Caco-2 (cell line): ENCODE data around the gene QSER1. TPM values are rescaled to one million over a fixed set of nuclear protein-coding genes. Genes with fewer than 3 reads are reported as not detected.

Source experiments
- BruUV-seq: library from RNA; stranded (reverse); fragments of 400-500 nt; replicated peaks from 2 replicates; lab custom pipeline; 2021; lab: Mats Ljungman, UMichigan
- CTCF ChIA-PET: fragments of 300-600 bp; sonication (Branson Sonifier 250); formaldehyde crosslinking; loops from one replicate; lab custom pipeline; 2022; ENCODE audit warnings: antibody characterized with exemption; lab: Charles Lee
- POLR2A ChIA-PET: fragments of 300-600 bp; sonication (Branson Sonifier 250); formaldehyde crosslinking; loops from one replicate; lab custom pipeline; 2022; ENCODE audit warnings: antibody characterized with exemption; lab: Charles Lee
- DNase-seq, 2 experiments: peaks; one replicate each; pipeline versions ENCODE4 v3.0.0 to v3.0.0-alpha.2; 2020 to 2022
- H3K27me3 ChIP-seq: replicated peaks from 2 replicates; pipeline ENCODE4 v1.6.0; 2011; ENCODE audit warnings: low read length; ENCODE audit not compliant: control insufficient read depth, insufficient read depth
- H3K36me3 ChIP-seq: 2 replicates; pipeline ENCODE4 v1.5.1; 2011; ENCODE audit warnings: low read length; ENCODE audit not compliant: control insufficient read depth, insufficient read depth
- H3K4me1 ChIP-seq: fragments of 250-450 bp; sonication (Bioruptor Pico); 2 replicates; pipeline ENCODE4 v1.5.1; 2020; ENCODE audit warnings: mild to moderate bottlenecking
- H3K4me3 ChIP-seq: 2 replicates; pipeline ENCODE4 v1.5.1; 2011; ENCODE audit warnings: low read depth, mild to moderate bottlenecking, control low read depth, low read length
- H3K9me3 ChIP-seq: fragments of 250-450 bp; sonication (Bioruptor Pico); 2 replicates; pipeline ENCODE4 v1.5.1; 2020; ENCODE audit warnings: mild to moderate bottlenecking, moderate library complexity
- H3K27ac Mint-ChIP-seq: one replicate; pipeline ENCODE4 v1.8.0; 2022; ENCODE audit warnings: mixed read lengths; ENCODE audit not compliant: unreplicated experiment
- H3K27me3 Mint-ChIP-seq: one replicate; pipeline ENCODE4 v1.8.0; 2022; ENCODE audit warnings: mixed read lengths; ENCODE audit not compliant: insufficient read depth, unreplicated experiment
- H3K36me3 Mint-ChIP-seq: one replicate; pipeline ENCODE4 v1.8.0; 2022; ENCODE audit warnings: mild to moderate bottlenecking, mixed read lengths; ENCODE audit not compliant: insufficient read depth, unreplicated experiment
- H3K4me1 Mint-ChIP-seq: one replicate; pipeline ENCODE4 v1.8.0; 2022; ENCODE audit warnings: low read depth, mixed read lengths; ENCODE audit not compliant: unreplicated experiment
- H3K4me3 Mint-ChIP-seq: one replicate; pipeline ENCODE4 v1.8.0; 2022; ENCODE audit warnings: mild to moderate bottlenecking, moderate library complexity, mixed read lengths; ENCODE audit not compliant: unreplicated experiment
- H3K9me3 Mint-ChIP-seq: one replicate; pipeline ENCODE4 v1.8.0; 2022; ENCODE audit warnings: mixed read lengths; ENCODE audit not compliant: unreplicated experiment
- CTCF ChIP-seq, 2 experiments: fragments of 200-600 bp in 1 of 2; IDR thresholded peaks; 1 replicate in 1 of 2; 2 replicates in 1 of 2; pipeline versions ENCODE4 v1.5.1 to v1.8.0; 2011 to 2022; ENCODE audit warnings: antibody characterized with exemption in 1 of 2, control low read depth in 1 of 2, inconsistent platforms in 1 of 2, low read depth in 1 of 2, low read length in 1 of 2, mild to moderate bottlenecking in 1 of 2, moderate library complexity in 1 of 2; ENCODE audit not compliant: insufficient read depth in 1 of 2, severe bottlenecking in 1 of 2, unreplicated experiment in 1 of 2
- intact Hi-C: fragments of 100-400 bp; cut with micrococcal nuclease; formaldehyde crosslinking; loops from one replicate; pipeline ENCODE4 v1.10.0; 2022; ENCODE audit not compliant: unreplicated experiment
- total RNA-seq: library from RNA; stranded (reverse); gene quantifications from 2 replicates; pipeline ENCODE4 v1.2.3, GENCODE V29; 2022

The QSER1 gene
- total RNA-seq, 1 experiment from 2014 or later = 45.0 TPM

GRCh38 chr11:32947978-32948377 is 55.4 kb downstream of the QSER1 start:
- Histone ChIP-seq H3K9me3 (no peaks in the 10 kb centered on the region), H3K27me3 (no peaks in the 10 kb centered on the region), H3K4me3 (no peak overlapping the region), H3K36me3 (no peaks in the 10 kb centered on the region), H3K4me1 (no peaks in the 10 kb centered on the region)
- ChIA-PET CTCF (no interaction called here), POLR2A (no interaction called here)
- TF ChIP-seq CTCF (IDR thresholded peaks at IDR 0.05; ENCODE audit: insufficient read depth in 1 of 2, low read depth in 1 of 2, low read length in 1 of 2, severe bottlenecking in 1 of 2, unreplicated experiment in 1 of 2) = no peak
- Mint-ChIP-seq H3K9me3 (no peaks in the 10 kb centered on the region), H3K4me3 (no peak overlapping the region), H3K27ac (no peak overlapping the region), H3K36me3 (peaks cover 23% of the 10 kb centered on the region), H3K27me3 (no peaks in the 10 kb centered on the region), H3K4me1 (no peaks in the 10 kb centered on the region)
- no peak for DNase-seq
- intact Hi-C loops = no loop called here
- no TSS peak for BruUV-seq

- intact Hi-C loops = no loop called here
- Histone ChIP-seq H3K4me1 (no peaks in the 10 kb centered on the region), H3K27me3 (no peaks in the 10 kb centered on the region), H3K36me3 (no peaks in the 10 kb centered on the region), H3K9me3 (no peaks in the 10 kb centered on the region), H3K4me3 (no peak overlapping the region)
- H3K4me1 Mint-ChIP-seq = no peaks in the 10 kb centered on the region
- no peaks in the 10 kb centered on the region for H3K27me3 Mint-ChIP-seq
- TF ChIP-seq CTCF (IDR thresholded peaks at IDR 0.05; ENCODE audit: insufficient read depth in 1 of 2, low read depth in 1 of 2, low read length in 1 of 2, severe bottlenecking in 1 of 2, unreplicated experiment in 1 of 2) = no peak
- no peaks in the 10 kb centered on the region for H3K9me3 Mint-ChIP-seq
- H3K27ac Mint-ChIP-seq = no peak overlapping the region
- peaks cover 17% of the 10 kb centered on the region for H3K36me3 Mint-ChIP-seq
- no TSS peak for BruUV-seq
- ChIA-PET POLR2A (no interaction called here), CTCF (no interaction called here)
- H3K4me3 Mint-ChIP-seq = no peak overlapping the region
- no peak for DNase-seq
These were observed 57.1 kb downstream of the QSER1 start for GRCh38 chr11:32949739-32950138.

- Histone ChIP-seq H3K4me3 (no peak overlapping the region), H3K4me1 (no peaks in the 10 kb centered on the region), H3K27me3 (no peaks in the 10 kb centered on the region), H3K9me3 (no peaks in the 10 kb centered on the region), H3K36me3 (no peaks in the 10 kb centered on the region)
- no peaks in the 10 kb centered on the region for H3K9me3 Mint-ChIP-seq
- no peaks in the 10 kb centered on the region for H3K4me1 Mint-ChIP-seq
- DNase-seq = no peak
- no TSS peak for BruUV-seq
- ChIA-PET CTCF (no interaction called here), POLR2A (no interaction called here)
- peaks cover 22% of the 10 kb centered on the region for H3K36me3 Mint-ChIP-seq
- H3K4me3 Mint-ChIP-seq = no peak overlapping the region
- TF ChIP-seq CTCF (IDR thresholded peaks at IDR 0.05; ENCODE audit: insufficient read depth in 1 of 2, low read depth in 1 of 2, low read length in 1 of 2, severe bottlenecking in 1 of 2, unreplicated experiment in 1 of 2) = no peak
- intact Hi-C loops = no loop called here
- no peak overlapping the region for H3K27ac Mint-ChIP-seq
- H3K27me3 Mint-ChIP-seq = no peaks in the 10 kb centered on the region
These were observed 59.8 kb downstream of the QSER1 start for GRCh38 chr11:32952421-32952820.
